ENCODE results near the gene KRTAP4-9.

Gene KRTAP4-9

GRCh38 chr17:41149652-41149985 lies 44.4 kb downstream of the KRTAP4-9 start, which contains the start of gene KRTAP4-5:
KRTAP4-5 (minus strand) TSS chr17:41149825; CDS start chr17:41149767, 58 bp downstream.
- POLR2A ChIA-PET (ENCODE audit: low non-redundant PET), result no interaction called here
- CTCF ChIA-PET, result interaction anchor here (0.6 kb wide), 1 partner anchor 516 kb away, joined by 3 read pairs; no protein-coding TSS in a partner anchor
- DNase-seq (ENCODE audit: low spot score), result no peak
- TF ChIP-seq CTCF (conservative IDR thresholded peaks at IDR 0.05; ENCODE audit: low read depth), result no peak
- H3K27ac ChIP-seq, result no peak within 1 kb of the TSS

- H3K27ac ChIP-seq, result no peak overlapping the region
- ChIA-PET CTCF (interaction anchor here (0.6 kb wide), 1 partner anchor 516 kb away, joined by 3 read pairs; no protein-coding TSS in a partner anchor), POLR2A (ENCODE audit: low non-redundant PET) (no interaction called here)
- no peak for DNase-seq (ENCODE audit: low spot score)
- TF ChIP-seq CTCF (conservative IDR thresholded peaks at IDR 0.05; ENCODE audit: low read depth), result no peak
Measured at GRCh38 chr17:41150026-41150425, 44.8 kb downstream of the KRTAP4-9 start.

- DNase-seq (ENCODE audit: low spot score), result no peak
- ChIA-PET CTCF (no interaction called here), POLR2A (ENCODE audit: low non-redundant PET) (no interaction called here)
- H3K27ac ChIP-seq, result no peak overlapping the region
- no peak for TF ChIP-seq CTCF (conservative IDR thresholded peaks at IDR 0.05; ENCODE audit: low read depth)
Measured at GRCh38 chr17:41151525-41151924, 46.3 kb downstream of the KRTAP4-9 start.

GRCh38 chr17:41153856-41154255 lies 48.7 kb downstream of the KRTAP4-9 start:
- CTCF ChIA-PET, result no interaction called here
- POLR2A ChIA-PET (ENCODE audit: low non-redundant PET), result no interaction called here
- no peak for DNase-seq (ENCODE audit: low spot score)
- TF ChIP-seq CTCF (conservative IDR thresholded peaks at IDR 0.05; ENCODE audit: low read depth), result no peak
- H3K27ac ChIP-seq, result no peak overlapping the region

Data from RWPE1 (cell line).